ENCODE measurements around the gene B3GALT5.

B3GALT5 gene

DNA sequence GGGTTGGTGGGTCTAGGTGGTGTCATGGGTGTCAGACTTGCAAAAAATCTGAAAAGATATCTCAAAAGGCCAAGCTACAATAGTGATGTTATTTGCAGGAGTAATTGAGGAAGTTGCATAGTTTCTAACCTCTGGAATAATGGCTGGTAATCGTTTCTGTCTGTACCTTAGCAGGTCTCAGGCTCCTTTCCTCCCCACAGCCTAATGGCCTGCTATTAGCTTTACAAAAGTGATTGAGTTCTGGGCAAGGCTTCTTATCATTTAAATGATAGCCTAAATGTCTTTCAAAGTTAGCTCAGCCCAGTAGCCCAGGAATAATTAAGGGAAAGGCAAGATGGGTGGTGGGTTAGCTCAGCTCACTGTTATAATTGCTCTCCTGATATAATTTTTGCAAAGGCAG is 94.6 kb downstream of the B3GALT5 start:
- DNase-seq: no peak

DNA sequence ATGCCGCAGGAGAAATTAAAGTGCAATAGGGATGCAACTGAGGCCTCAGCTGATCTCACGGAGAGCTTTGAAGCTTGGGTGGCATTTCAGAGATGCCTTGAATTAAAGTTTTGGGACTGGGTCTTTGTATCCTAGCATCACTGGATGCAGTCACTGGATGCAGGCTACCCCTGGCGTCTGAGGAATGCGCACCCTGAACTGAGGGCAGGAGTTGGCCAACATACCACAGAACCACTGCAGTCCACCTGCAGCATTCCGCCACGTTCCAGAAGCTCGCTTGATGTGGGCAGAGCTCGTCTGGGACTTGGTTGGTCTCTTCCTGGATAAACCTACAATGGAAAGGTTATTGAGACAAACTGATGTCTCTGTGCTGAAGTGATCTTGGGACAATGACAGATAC is 98.1 kb downstream of the B3GALT5 start:
- no peak for DNase-seq

DNA sequence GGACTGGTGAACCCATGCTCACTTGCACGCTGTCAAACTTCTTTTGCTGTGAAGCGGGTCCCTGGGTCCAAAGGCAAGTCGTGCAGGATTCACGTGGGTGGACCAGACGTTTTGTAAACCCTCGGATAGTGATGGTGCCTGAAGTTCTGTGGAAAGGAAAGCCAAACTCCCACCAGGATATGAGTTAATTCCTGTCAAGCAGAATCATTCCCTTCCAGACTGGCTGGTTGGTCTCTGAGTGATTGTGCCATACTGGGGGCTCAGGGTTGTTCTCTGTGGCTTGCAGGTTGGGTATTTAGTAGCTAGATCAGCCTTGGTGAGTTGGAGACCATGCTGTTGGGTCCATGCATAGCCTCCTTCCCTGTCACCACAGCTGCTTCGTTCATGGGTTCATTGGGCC is 99.5 kb downstream of the B3GALT5 start:
- DNase-seq: no peak

DNA sequence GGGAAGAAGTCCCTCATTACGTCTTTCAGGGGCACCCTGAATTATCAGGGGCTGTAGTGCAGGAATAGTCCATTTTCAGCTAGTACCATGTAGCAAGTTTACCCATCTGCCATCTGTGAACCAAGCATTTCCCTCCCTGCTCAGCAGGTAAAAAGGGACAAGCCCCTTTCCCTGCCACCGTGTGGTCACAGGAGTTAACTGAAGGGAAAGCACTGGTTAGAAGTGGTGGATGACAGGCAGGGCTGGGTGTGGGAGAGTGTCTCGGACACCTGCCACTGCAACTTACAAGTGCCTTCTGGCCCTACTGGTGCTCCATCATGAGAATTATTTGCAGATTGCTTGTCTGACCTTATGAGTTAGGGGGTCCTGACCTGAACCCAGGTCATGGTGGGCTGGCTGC is 100.2 kb downstream of the B3GALT5 start:
- no peak for DNase-seq

DNA sequence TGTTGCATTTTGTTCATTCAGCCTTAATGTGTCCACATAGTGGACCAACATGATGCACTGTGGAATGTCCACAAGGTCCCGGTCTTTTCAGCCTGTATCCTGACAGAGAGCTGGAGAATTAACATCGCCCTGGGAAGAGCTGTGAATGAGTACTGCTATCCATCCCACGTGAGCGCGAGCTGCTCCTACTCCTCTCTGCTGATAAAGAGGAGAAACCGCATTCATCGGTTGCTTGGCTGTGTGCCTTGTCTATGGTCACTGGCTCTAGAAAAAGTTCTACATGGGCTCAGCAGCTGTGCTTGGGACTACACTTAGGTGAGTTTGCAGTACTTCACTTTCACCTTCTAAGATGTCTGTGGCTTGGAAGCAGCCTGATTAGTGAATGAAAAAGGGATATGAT is 101.2 kb downstream of the B3GALT5 start:
- no peak for DNase-seq

DNA sequence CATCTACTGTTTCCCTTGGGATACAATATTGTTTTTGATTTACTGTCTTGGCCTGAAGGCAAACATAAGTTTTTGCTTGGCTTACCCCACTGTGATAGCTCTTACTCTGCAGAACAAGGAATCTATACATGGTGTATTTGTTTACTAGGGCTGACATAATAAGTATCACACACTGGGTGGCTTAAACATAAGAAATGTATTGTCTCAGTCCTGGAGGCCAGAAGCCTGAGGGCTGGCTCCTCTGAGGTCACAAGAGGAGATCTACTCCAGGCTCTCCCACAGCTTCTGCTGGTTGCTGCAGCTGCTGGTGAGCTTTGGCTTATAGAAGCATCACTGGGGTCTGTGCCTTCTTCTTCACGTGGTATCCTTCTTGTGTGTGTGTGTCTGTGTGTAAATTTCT is 101.6 kb downstream of the B3GALT5 start:
- DNase-seq: no peak

DNA sequence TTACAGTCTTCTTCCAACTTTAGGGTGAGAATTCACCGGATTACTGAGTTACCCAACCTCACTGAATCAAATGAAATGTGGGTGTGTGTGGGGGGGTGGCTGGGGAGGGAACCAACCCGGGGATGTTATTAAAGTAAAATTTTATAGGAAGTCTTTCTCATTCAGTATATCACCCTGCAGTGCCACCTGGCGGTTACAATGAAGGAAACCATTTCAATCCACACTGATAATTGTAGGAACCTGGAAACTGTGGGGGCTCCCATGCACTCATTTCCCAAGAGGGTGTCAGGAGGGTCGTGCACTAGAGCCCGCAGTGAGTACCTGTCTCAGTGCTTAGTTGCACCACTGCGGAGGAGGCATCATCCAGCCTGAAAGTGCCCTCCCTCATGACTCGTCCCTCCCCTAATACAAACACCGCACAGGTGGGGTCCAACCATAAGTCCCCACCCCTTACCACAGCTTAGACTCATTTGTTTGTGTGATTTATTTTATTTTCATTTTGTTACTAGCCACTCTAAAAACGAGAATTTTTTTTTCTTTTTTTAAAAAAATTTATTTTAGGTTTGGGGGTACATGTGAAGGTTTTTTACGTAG is 103.2 kb downstream of the B3GALT5 start:
- DNase-seq: peak; percentile 28

DNA sequence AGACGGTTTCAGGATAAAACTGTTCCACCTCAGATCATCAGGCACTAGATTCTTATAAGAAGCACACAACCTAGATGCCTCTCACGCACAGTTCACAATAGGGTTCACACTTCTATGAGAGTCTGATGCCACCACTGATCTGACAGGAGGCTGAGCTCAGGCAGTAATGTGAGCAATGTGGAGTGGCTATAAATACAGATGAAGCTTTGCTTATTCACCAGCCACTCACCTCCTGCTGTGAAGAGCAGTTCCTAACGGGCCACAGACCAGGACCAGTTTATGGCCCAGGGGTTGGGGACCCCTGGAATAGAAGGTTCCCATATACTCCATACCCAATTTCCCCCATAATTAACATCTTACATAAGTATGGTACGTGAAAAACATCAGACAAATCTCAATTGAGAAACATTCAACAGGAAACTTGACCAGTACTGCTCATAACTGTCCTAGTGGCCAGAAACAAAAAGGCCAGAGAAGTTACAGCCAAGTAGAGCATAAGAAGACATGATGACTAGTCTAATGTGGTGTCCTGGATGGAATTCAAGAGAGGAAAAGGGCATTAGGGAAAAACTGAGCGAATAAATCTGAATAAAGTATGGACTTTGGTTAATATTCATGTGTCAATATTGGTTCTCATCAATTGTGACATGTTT is 107.5 kb downstream of the B3GALT5 start:
- no peak for DNase-seq

DNA sequence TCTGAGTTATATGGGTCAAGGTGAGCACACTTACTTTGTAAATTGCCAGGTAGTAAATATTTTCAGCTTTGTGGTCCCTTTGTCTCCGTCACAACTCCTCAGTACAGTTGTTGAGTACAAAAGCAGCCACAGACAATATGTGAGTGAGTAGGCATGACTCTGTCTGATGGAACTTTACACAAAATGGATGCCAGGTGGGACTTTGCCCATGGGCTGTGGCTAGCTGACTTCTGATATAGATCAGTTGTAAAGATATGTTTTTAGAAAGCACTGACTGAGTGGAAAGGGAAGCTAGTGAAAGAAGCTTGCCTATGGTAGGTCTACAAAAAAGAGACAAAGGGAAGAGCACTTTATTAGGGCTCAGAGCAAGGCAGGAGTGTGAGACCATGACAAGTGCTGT is 109.1 kb downstream of the B3GALT5 start:
- DNase-seq: no peak

All from NCI-H1105 (cell line).